SK-N-SH (cell line): ENCODE results near the gene ATE1. TPM values are rescaled to one million over a fixed set of nuclear protein-coding genes. Genes with fewer than 3 reads are reported as not detected.
A peak's percentile ranks its signal among the peaks of the same experiment; 100 is the strongest.
"Not testable (repeated sequence)": the region's sequence is repeated elsewhere in the genome, so short reads cannot be mapped to it uniquely, and the experiment has no call there.

Experiments used
- CTCF ChIA-PET: fragments of 300-600, 350-600 bp; formaldehyde crosslinking; extraction: SDS; loops from one replicate; lab custom pipeline; 2021; lab: Yijun Ruan, JAX
- POLR2A ChIA-PET: fragments of 350-600 bp; sonication (Branson Sonifier 250); formaldehyde crosslinking; extraction: SDS; loops from one replicate; lab custom pipeline; 2020; ENCODE audit warnings: antibody characterized with exemption, inconsistent platforms; lab: Yijun Ruan, JAX
- DNase-seq: peaks from one replicate; pipeline ENCODE4 v3.0.0; 2012
- H2AFZ ChIP-seq: fragments of 200-600 bp; sonication (generic); 2 replicates; pipeline ENCODE4 v1.8.1; 2016; ENCODE audit warnings: antibody characterized with exemption, mild to moderate bottlenecking, low read depth
- H3F3A ChIP-seq: fragments of 200-600 bp; sonication (generic); replicated peaks from 2 replicates; pipeline ENCODE3; 2016; ENCODE audit warnings: antibody characterized with exemption, mild to moderate bottlenecking; ENCODE audit not compliant: insufficient read depth
- H3K27ac ChIP-seq, 2 experiments: fragments of 200-500 bp in 1 of 2; fragments of 200-600 bp in 1 of 2; sonication (Bioruptor generic) in 1 of 2; sonication (generic), shearing (Covaris generic) in 1 of 2; 2 replicates each; pipeline versions ENCODE4 v1.5.1 to v1.6.1; 2014 to 2016; ENCODE audit warnings: low read depth in 2 of 2, inconsistent platforms in 1 of 2, low read length in 1 of 2, mild to moderate bottlenecking in 1 of 2, mixed read lengths in 1 of 2
- H3K27me3 ChIP-seq: fragments of 200-600 bp; sonication (generic), shearing (Covaris generic); 2 replicates; pipeline ENCODE4 v1.6.1; 2016; ENCODE audit warnings: mixed run types; ENCODE audit not compliant: insufficient read depth
- H3K36me3 ChIP-seq, 2 experiments: fragments of 200-500 bp in 1 of 2; fragments of 200-600 bp in 1 of 2; sonication (Bioruptor generic) in 1 of 2; sonication (generic) in 1 of 2; replicated peaks in 1 of 2; 2 replicates each; pipeline versions ENCODE3 to v1.5.1; 2014 to 2016; ENCODE audit warnings: low read length in 1 of 2, mild to moderate bottlenecking in 1 of 2; ENCODE audit not compliant: insufficient read depth in 2 of 2, control insufficient read depth in 1 of 2
- H3K4me1 ChIP-seq, 2 experiments: fragments of 200-500 bp in 1 of 2; fragments of 200-600 bp in 1 of 2; sonication (Bioruptor generic) in 1 of 2; sonication (generic), shearing (Covaris generic) in 1 of 2; 2 replicates each; pipeline versions ENCODE4 v1.5.1 to v1.6.1; 2014 to 2016; ENCODE audit warnings: low read depth in 1 of 2, low read length in 1 of 2, mixed run types in 1 of 2; ENCODE audit not compliant: insufficient read depth in 2 of 2, control insufficient read depth in 1 of 2
- H3K4me2 ChIP-seq: fragments of 200-600 bp; sonication (generic), shearing (Covaris generic); 2 replicates; pipeline ENCODE4 v1.6.1; 2017; ENCODE audit warnings: mixed run types
- H3K4me3 ChIP-seq, 2 experiments: fragments of 200-500 bp in 1 of 2; fragments of 200-600 bp in 1 of 2; sonication (Bioruptor generic) in 1 of 2; sonication (generic), shearing (Covaris generic) in 1 of 2; 2 replicates each; pipeline versions ENCODE4 v1.5.1 to v1.8.1; 2014 to 2016; ENCODE audit warnings: low read depth in 2 of 2, inconsistent platforms in 1 of 2, low read length in 1 of 2, mild to moderate bottlenecking in 1 of 2, mixed read lengths in 1 of 2, moderate library complexity in 1 of 2
- H3K79me2 ChIP-seq: fragments of 200-600 bp; sonication (generic); 2 replicates; pipeline ENCODE4 v1.8.1; 2017; ENCODE audit warnings: mild to moderate bottlenecking; ENCODE audit not compliant: insufficient read depth
- H3K9ac ChIP-seq: fragments of 200-600 bp; sonication (generic); 2 replicates; pipeline ENCODE4 v1.6.1; 2017; ENCODE audit warnings: mixed run types
- H3K9me2 ChIP-seq: fragments of 200-600 bp; sonication (generic); 2 replicates; pipeline ENCODE4 v1.6.1; 2017; ENCODE audit warnings: mixed run types
- H3K9me3 ChIP-seq: fragments of 200-600 bp; sonication (generic); 2 replicates; pipeline ENCODE4 v1.6.1; 2017; ENCODE audit warnings: mixed run types, mild to moderate bottlenecking, moderate library complexity
- H4K20me1 ChIP-seq: fragments of 200-600 bp; sonication (generic); 2 replicates; pipeline ENCODE4 v1.6.1; 2017; ENCODE audit warnings: mild to moderate bottlenecking, mixed run types; ENCODE audit not compliant: insufficient read depth
- CHD2 ChIP-seq: fragments of 150-350 bp; IDR thresholded peaks from 2 replicates; pipeline ENCODE4 v1.6.1; 2018; ENCODE audit warnings: low read length; ENCODE audit not compliant: partially characterized antibody
- ELF1 ChIP-seq: IDR thresholded peaks from 2 replicates; pipeline ENCODE4 v1.4.0; 2012
- EP300 ChIP-seq, 2 experiments: IDR thresholded peaks; 2 replicates each; pipeline versions ENCODE4 v1.4.0 to v1.6.1; 2012; ENCODE audit warnings: borderline replicate concordance in 1 of 2, low read depth in 1 of 2, low read length in 1 of 2
- FOSL2 ChIP-seq: IDR thresholded peaks from 2 replicates; pipeline ENCODE4 v1.4.0; 2012; ENCODE audit warnings: low read depth, mild to moderate bottlenecking, moderate library complexity, borderline replicate concordance
- GATA2 ChIP-seq: sonication (generic); formaldehyde crosslinking; IDR thresholded peaks from 2 replicates; pipeline ENCODE4 v1.5.0; 2020; ENCODE audit warnings: mild to moderate bottlenecking, missing genetic modification reagents
- JUND ChIP-seq: IDR thresholded peaks from 2 replicates; pipeline ENCODE4 v1.4.0; 2012
- MXI1 ChIP-seq: IDR thresholded peaks from 2 replicates; pipeline ENCODE4 v1.6.1; 2012; ENCODE audit warnings: mild to moderate bottlenecking, low read depth, low read length, improper control_type of control experiment
- NFIC ChIP-seq: IDR thresholded peaks from 2 replicates; pipeline ENCODE4 v1.4.0; 2012; ENCODE audit warnings: borderline replicate concordance
- NRF1 ChIP-seq: IDR thresholded peaks from 2 replicates; pipeline ENCODE4 v1.6.1; 2012; ENCODE audit warnings: low read depth, mild to moderate bottlenecking, low read length
- RAD21 ChIP-seq: IDR thresholded peaks from 2 replicates; pipeline ENCODE4 v1.6.1; 2012; ENCODE audit warnings: mild to moderate bottlenecking, low read length
- RFX5 ChIP-seq: IDR thresholded peaks from 2 replicates; pipeline ENCODE4 v1.6.1; 2012; ENCODE audit warnings: mild to moderate bottlenecking, improper control_type of control experiment, low read length
- SIN3A ChIP-seq: IDR thresholded peaks from 2 replicates; pipeline ENCODE4 v1.6.1; 2012; ENCODE audit warnings: low read depth, mild to moderate bottlenecking, low read length, moderate library complexity, borderline replicate concordance
- TCF12 ChIP-seq: IDR thresholded peaks from 2 replicates; pipeline ENCODE4 v1.4.0; 2012
- YY1 ChIP-seq: IDR thresholded peaks from 2 replicates; pipeline ENCODE4 v1.4.0; 2012; ENCODE audit warnings: low read depth, mild to moderate bottlenecking
- WGBS: methylation state at CpG from one replicate; pipeline ENCODE4 v1.1.6; 2017; ENCODE audit warnings: low lambda C conversion rate; 5-methylcytosine and 5-hydroxymethylcytosine counted together
- polyA plus RNA-seq, 3 experiments: library from polyadenylated mRNA; depleted of rRNA; stranded (reverse); fragments of >200 nt; gene quantifications; 2 replicates each; pipeline ENCODE4 v1.2.3, GENCODE V29; 2012
- TF ChIP-seq, protein P1 (sequence below): IDR thresholded peaks from 2 replicates; pipeline ENCODE4; 2012
- TF ChIP-seq, protein P2 (sequence below): fragments of 200-600 bp; sonication (generic); IDR thresholded peaks from 2 replicates; pipeline ENCODE4 v1.6.1; 2017; ENCODE audit warnings: antibody characterized with exemption, mild to moderate bottlenecking, moderate library complexity
- TF ChIP-seq, protein P3 (sequence below): IDR thresholded peaks from 2 replicates; pipeline ENCODE4 v1.4.0; 2012; ENCODE audit warnings: low read depth, borderline replicate concordance

Gene ATE1
- polyA plus RNA-seq, 1 of the 3 experiments (the other 2 are of a cell fraction) = 6.3 TPM

DNA sequence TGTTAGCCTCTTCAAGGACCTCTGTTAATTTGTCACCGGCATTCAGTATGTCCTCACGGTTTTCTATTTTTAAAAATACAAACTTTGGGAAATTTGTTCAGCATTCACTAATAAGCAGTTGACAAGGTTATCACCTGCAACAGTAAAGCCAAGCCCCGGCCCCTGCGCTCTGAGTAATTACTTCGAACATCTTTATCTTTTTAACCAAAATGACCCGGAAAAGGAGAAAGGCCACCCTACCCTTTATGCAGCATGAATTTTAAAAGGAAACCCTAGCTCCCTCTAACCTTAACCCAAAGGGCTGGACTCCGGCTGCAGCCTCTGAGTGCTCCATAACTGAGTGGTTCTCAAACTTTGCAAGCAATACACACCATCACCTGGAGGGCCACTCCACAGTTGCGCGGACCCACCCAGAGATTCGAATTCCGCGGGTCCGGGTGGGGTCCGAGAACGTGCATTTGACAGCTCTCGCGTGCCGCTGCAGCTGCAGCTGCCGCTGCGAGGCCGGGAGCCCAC lies 46.2 kb upstream of the ATE1 start:
- Histone ChIP-seq H3K9ac (peak overlapping the region; percentile 96), H4K20me1 (no peaks in the 10 kb centered on the region), H3K9me2 (no peaks in the 10 kb centered on the region), H3F3A (peaks cover 8% of the 10 kb centered on the region), H3K4me3 (peak overlapping the region; percentile 82 to 98), H3K27ac (peak overlapping the region; percentile 81 to 94; a peak in 3 of 4 replicates), H3K4me2 (peak overlapping the region; percentile 99), H3K27me3 (no peaks in the 10 kb centered on the region), H2AFZ (peak overlapping the region; percentile 87), H3K36me3 (peaks cover 1 to 12% of the 10 kb centered on the region in 2 experiments), H3K4me1 (peaks cover 0 to 13% of the 10 kb centered on the region in 2 experiments; a peak in 2 of 4 replicates), H3K79me2 (peaks cover 13% of the 10 kb centered on the region), H3K9me3 (no peaks in the 10 kb centered on the region)
- ChIA-PET POLR2A (interaction anchor here (0.9 to 2.1 kb wide), 5 partner anchors 12 to 189 kb away, joined by 3 to 14 read pairs (median 3); partner anchors contain the start of gene ATE1), CTCF (interaction anchor here (0.7 to 2.7 kb wide), 13 partner anchors 11 to 242 kb away, joined by 3 to 13 read pairs (median 5); no protein-coding TSS in a partner anchor)
- WGBS = 28% methylated on average over 10 of the region's 21 CpGs
- DNase-seq = no peak
- peak; percentile 87; the same call in 1 of the 2 replicates for TF ChIP-seq MXI1
- no peak for TF ChIP-seq JUND
- no peak for TF ChIP-seq RAD21
- no peak for TF ChIP-seq GATA2 (CRISPR knock-in tag)
- no peak for TF ChIP-seq EP300 (IDR thresholded peaks at IDR 0.05; ENCODE audit: borderline replicate concordance in 1 of 2, low read depth in 1 of 2, low read length in 1 of 2)
- peak; percentile 82; the same call in 1 of the 2 replicates for TF ChIP-seq SIN3A
- TF ChIP-seq, protein P1, sequence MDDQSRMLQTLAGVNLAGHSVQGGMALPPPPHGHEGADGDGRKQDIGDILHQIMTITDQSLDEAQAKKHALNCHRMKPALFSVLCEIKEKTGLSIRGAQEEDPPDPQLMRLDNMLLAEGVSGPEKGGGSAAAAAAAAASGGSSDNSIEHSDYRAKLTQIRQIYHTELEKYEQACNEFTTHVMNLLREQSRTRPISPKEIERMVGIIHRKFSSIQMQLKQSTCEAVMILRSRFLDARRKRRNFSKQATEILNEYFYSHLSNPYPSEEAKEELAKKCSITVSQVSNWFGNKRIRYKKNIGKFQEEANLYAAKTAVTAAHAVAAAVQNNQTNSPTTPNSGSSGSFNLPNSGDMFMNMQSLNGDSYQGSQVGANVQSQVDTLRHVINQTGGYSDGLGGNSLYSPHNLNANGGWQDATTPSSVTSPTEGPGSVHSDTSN = no peak
- TF ChIP-seq TCF12 = no peak

DNA sequence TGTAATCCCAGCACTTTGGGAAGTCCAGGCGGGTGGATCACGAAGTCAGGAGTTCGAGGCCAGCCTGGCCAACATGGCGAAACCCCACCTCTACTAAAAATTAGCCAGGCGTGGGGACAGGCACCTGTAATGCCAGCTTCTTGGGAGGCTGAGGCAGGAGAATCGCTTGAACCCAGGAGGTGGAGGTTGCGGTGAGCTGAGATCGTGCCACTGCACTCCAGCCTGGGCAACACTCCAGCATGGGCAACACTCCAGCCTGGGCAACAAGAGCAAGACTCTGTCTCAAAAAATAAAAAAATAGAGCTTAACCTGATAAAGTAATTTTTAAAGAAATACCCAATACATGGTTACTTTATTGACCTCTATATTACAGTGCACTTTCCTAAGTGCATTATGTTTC lies 41.3 kb upstream of the ATE1 start:
- H3K4me3 ChIP-seq, H2AFZ ChIP-seq, H4K20me1 ChIP-seq, H3F3A ChIP-seq, H3K4me1 ChIP-seq, H3K9me2 ChIP-seq, H3K27ac ChIP-seq, H3K27me3 ChIP-seq, H3K9me3 ChIP-seq, H3K9ac ChIP-seq, H3K4me2 ChIP-seq, CTCF ChIA-PET, POLR2A ChIA-PET, DNase-seq: not testable (repeated sequence)
- WGBS = 86% methylated on average over 8 of the region's 8 CpGs
- H3K79me2 ChIP-seq = peaks cover 10% of the 10 kb centered on the region
- H3K36me3 ChIP-seq = peaks cover 27 to 47% of the 10 kb centered on the region in 2 experiments

DNA sequence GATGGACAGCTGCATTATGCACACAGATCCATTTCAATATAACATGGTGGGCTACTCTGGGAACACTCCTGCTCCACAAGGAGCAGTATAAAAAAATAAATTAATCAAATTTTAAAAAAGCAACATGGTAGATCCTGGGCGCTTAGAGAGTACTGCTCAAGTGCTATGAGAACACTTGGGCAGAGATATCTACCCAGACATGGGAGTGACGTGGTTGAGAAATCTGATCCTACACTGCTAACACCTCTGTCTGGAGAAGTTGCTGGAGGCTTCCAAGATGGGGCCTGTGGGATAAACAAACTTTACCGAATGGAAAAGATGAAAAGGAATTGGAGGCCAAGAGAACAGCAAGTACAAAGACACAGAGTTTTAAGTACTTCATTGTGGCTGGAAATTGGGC lies 38.2 kb upstream of the ATE1 start:
- no peak overlapping the region for H3K4me2 ChIP-seq
- H3K79me2 ChIP-seq = no peaks in the 10 kb centered on the region
- 91% methylated on average over 3 of the region's 3 CpGs for WGBS
- no peaks in the 10 kb centered on the region for H3K9me3 ChIP-seq
- H3K27me3 ChIP-seq = no peaks in the 10 kb centered on the region
- no peaks in the 10 kb centered on the region for H3K9me2 ChIP-seq
- H3F3A ChIP-seq = no peaks in the 10 kb centered on the region
- H3K4me3 ChIP-seq = no peak overlapping the region
- peaks cover 31 to 43% of the 10 kb centered on the region in 2 experiments for H3K36me3 ChIP-seq
- H3K4me1 ChIP-seq = no peaks in the 10 kb centered on the region
- H4K20me1 ChIP-seq = no peaks in the 10 kb centered on the region
- H3K27ac ChIP-seq = no peak overlapping the region
- DNase-seq = no peak
- ChIA-PET CTCF (interaction anchor here (2.5 kb wide), 1 partner anchor 10 kb away, joined by 5 read pairs; no protein-coding TSS in a partner anchor), POLR2A (interaction anchor here (1.0 kb wide), 1 partner anchor 38 kb away, joined by 3 read pairs; the partner anchor contains the start of gene ATE1)
- no peak overlapping the region for H2AFZ ChIP-seq
- H3K9ac ChIP-seq = no peak overlapping the region
- TF ChIP-seq RFX5 (no peak), TCF12 (no peak), ELF1 (no peak), NRF1 (no peak), YY1 (no peak), SIN3A (no peak), NFIC (no peak), RAD21 (no peak), FOSL2 (no peak), CHD2 (no peak)
- TF ChIP-seq, protein P2, sequence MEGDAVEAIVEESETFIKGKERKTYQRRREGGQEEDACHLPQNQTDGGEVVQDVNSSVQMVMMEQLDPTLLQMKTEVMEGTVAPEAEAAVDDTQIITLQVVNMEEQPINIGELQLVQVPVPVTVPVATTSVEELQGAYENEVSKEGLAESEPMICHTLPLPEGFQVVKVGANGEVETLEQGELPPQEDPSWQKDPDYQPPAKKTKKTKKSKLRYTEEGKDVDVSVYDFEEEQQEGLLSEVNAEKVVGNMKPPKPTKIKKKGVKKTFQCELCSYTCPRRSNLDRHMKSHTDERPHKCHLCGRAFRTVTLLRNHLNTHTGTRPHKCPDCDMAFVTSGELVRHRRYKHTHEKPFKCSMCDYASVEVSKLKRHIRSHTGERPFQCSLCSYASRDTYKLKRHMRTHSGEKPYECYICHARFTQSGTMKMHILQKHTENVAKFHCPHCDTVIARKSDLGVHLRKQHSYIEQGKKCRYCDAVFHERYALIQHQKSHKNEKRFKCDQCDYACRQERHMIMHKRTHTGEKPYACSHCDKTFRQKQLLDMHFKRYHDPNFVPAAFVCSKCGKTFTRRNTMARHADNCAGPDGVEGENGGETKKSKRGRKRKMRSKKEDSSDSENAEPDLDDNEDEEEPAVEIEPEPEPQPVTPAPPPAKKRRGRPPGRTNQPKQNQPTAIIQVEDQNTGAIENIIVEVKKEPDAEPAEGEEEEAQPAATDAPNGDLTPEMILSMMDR = no peak
- TF ChIP-seq, protein P3, sequence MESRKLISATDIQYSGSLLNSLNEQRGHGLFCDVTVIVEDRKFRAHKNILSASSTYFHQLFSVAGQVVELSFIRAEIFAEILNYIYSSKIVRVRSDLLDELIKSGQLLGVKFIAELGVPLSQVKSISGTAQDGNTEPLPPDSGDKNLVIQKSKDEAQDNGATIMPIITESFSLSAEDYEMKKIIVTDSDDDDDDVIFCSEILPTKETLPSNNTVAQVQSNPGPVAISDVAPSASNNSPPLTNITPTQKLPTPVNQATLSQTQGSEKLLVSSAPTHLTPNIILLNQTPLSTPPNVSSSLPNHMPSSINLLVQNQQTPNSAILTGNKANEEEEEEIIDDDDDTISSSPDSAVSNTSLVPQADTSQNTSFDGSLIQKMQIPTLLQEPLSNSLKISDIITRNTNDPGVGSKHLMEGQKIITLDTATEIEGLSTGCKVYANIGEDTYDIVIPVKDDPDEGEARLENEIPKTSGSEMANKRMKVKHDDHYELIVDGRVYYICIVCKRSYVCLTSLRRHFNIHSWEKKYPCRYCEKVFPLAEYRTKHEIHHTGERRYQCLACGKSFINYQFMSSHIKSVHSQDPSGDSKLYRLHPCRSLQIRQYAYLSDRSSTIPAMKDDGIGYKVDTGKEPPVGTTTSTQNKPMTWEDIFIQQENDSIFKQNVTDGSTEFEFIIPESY = no peak
